Measurements from ENCODE around the gene MATN3. TPM values are rescaled to one million over a fixed set of nuclear protein-coding genes. Genes with fewer than 3 reads are reported as not detected.

Gene MATN3
- polyA plus RNA-seq, 3 donors, result not detected

DNA sequence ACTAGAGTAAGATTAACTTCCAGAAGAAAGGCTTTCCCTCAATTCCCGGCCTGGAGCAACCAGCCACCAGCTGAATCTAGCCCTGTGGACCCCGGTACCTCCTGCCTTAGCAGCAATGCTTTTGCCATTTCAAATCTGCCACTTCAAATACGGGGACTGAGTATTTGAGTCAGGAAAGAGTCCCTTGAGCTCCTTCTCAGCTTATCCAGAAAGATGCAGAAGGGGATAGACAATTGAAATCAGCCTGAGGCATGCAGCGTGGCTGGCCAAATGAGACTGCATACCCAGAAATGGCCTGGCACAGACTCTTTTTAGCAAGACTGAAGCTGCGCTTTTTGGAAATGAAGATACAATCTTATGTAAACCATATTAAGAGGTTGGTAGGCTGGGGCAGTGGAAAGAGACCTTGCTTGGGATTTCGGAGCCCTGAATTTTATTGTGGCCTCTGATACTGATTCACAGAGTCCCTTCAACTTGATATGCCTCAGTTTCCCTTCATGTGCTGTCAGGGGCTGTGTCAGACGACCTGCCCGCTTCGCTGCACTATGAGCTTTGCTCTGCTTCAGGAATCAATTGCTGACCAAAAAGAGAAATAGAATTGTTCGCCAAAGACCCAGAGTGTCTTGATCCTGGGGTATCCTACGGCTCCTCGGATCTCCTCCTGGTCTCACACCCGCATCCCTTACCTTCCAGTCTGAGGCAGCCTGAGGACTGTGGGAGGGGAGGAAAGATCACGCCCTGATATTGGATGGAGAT is 1.0 kb downstream of the MATN3 start:
- H3K27me3 Mint-ChIP-seq (ENCODE audit: low read depth in 3 of 3), result peaks cover 54 to 68% (median 63%) of the 10 kb centered on the region in 3 donors
- TF ChIP-seq, protein P1, sequence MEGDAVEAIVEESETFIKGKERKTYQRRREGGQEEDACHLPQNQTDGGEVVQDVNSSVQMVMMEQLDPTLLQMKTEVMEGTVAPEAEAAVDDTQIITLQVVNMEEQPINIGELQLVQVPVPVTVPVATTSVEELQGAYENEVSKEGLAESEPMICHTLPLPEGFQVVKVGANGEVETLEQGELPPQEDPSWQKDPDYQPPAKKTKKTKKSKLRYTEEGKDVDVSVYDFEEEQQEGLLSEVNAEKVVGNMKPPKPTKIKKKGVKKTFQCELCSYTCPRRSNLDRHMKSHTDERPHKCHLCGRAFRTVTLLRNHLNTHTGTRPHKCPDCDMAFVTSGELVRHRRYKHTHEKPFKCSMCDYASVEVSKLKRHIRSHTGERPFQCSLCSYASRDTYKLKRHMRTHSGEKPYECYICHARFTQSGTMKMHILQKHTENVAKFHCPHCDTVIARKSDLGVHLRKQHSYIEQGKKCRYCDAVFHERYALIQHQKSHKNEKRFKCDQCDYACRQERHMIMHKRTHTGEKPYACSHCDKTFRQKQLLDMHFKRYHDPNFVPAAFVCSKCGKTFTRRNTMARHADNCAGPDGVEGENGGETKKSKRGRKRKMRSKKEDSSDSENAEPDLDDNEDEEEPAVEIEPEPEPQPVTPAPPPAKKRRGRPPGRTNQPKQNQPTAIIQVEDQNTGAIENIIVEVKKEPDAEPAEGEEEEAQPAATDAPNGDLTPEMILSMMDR (IDR thresholded peaks at IDR 0.05), result no peak
- no peak for DNase-seq
- WGBS (ENCODE audit: insufficient coverage), result 93% methylated on average over 6 of the region's 14 CpGs
- Histone ChIP-seq H2AFZ (ENCODE audit: insufficient read depth, low read depth, low read length, poor library complexity, severe bottlenecking) (peak overlapping the region; percentile 76), H3K4me2 (replicated peaks; ENCODE audit: extremely low read depth, low read length, poor library complexity, severe bottlenecking) (no peak overlapping the region), H4K20me1 (ENCODE audit: insufficient read depth, low read length) (no peaks in the 10 kb centered on the region), H3K36me3 (replicated peaks in 1 of 2; ENCODE audit: control insufficient read depth in 1 of 2, insufficient read depth in 2 of 2, low read length in 2 of 2) (no peaks in the 10 kb centered on the region), H3K9ac (ENCODE audit: insufficient read depth, low read length, poor library complexity, severe bottlenecking) (no peak overlapping the region), H3K4me1 (ENCODE audit: control insufficient read depth in 1 of 2, insufficient read depth in 2 of 2, low read length in 2 of 2) (peaks cover 7 to 13% of the 10 kb centered on the region in 2 donors), H3K27ac (ENCODE audit: low read depth in 1 of 2, low read length in 2 of 2) (no peak overlapping the region), H3K79me2 (ENCODE audit: insufficient read depth, low read length) (no peaks in the 10 kb centered on the region), H3K27me3 (ENCODE audit: control insufficient read depth in 2 of 2, insufficient read depth in 2 of 2, low read length in 2 of 2) (peaks cover 51 to 55% of the 10 kb centered on the region in 2 donors), H3K4me3 (replicated peaks in 1 of 3; ENCODE audit: low read depth in 2 of 3, low read length in 3 of 3) (no peak overlapping the region), H3K9me3 (replicated peaks in 1 of 2; ENCODE audit: control insufficient read depth in 1 of 2, insufficient read depth in 1 of 2, low read length in 2 of 2) (peaks cover 0 to 12% of the 10 kb centered on the region in 2 donors)
- H3K9me3 Mint-ChIP-seq, result peaks cover 0 to 10% (median 5%) of the 10 kb centered on the region in 7 donors
- peaks cover 0 to 3% of the 10 kb centered on the region in 2 donors for H3K36me3 Mint-ChIP-seq
- peak overlapping the region; percentile 41 to 79 for H3K4me3 Mint-ChIP-seq
- intact Hi-C loops (cut with micrococcal nuclease), result no loop called here
- no peak overlapping the region for H3K27ac Mint-ChIP-seq
- peaks cover 12% of the 10 kb centered on the region for H3K4me1 Mint-ChIP-seq

DNA sequence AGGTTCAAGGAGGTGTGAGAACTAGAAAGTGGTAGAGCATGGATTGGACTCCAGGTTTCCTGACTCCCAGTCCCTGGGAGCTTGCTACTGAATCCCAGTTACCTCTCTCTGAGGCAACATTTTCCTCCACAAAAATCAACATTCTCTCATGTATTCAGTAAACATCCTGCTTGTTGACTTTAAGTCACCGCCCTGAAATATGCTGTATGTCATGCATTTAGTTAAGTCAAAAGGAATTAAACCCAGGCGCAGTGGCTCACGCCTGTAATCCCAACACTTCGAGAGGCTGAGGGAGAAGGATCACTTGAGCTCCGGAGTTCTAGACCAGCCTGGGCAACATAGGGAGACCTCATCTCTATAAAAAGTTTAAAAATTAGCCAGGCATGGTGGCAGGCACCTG is 3.8 kb downstream of the MATN3 start:
- TF ChIP-seq, protein P1 (IDR thresholded peaks at IDR 0.05), result no peak
- peaks cover 50 to 59% (median 53%) of the 10 kb centered on the region in 3 donors for H3K27me3 Mint-ChIP-seq (ENCODE audit: low read depth in 3 of 3)
- peaks cover 0 to 10% (median 3%) of the 10 kb centered on the region in 7 donors for H3K9me3 Mint-ChIP-seq
- Histone ChIP-seq H3K4me2 (replicated peaks; ENCODE audit: extremely low read depth, low read length, poor library complexity, severe bottlenecking) (no peak overlapping the region), H4K20me1 (ENCODE audit: insufficient read depth, low read length) (no peaks in the 10 kb centered on the region), H3K36me3 (replicated peaks in 1 of 2; ENCODE audit: control insufficient read depth in 1 of 2, insufficient read depth in 2 of 2, low read length in 2 of 2) (no peaks in the 10 kb centered on the region), H3K4me3 (replicated peaks in 1 of 3; ENCODE audit: low read depth in 2 of 3, low read length in 3 of 3) (no peak overlapping the region), H3K9ac (ENCODE audit: insufficient read depth, low read length, poor library complexity, severe bottlenecking) (no peak overlapping the region), H2AFZ (ENCODE audit: insufficient read depth, low read depth, low read length, poor library complexity, severe bottlenecking) (no peak overlapping the region), H3K79me2 (ENCODE audit: insufficient read depth, low read length) (no peaks in the 10 kb centered on the region), H3K9me3 (replicated peaks in 1 of 2; ENCODE audit: control insufficient read depth in 1 of 2, insufficient read depth in 1 of 2, low read length in 2 of 2) (peaks cover 0 to 12% of the 10 kb centered on the region in 2 donors), H3K4me1 (ENCODE audit: control insufficient read depth in 1 of 2, insufficient read depth in 2 of 2, low read length in 2 of 2) (peaks cover 7 to 13% of the 10 kb centered on the region in 2 donors), H3K27ac (ENCODE audit: low read depth in 1 of 2, low read length in 2 of 2) (no peak overlapping the region), H3K27me3 (ENCODE audit: control insufficient read depth in 2 of 2, insufficient read depth in 2 of 2, low read length in 2 of 2) (peaks cover 39 to 44% of the 10 kb centered on the region in 2 donors)
- H3K4me1 Mint-ChIP-seq, result peaks cover 12% of the 10 kb centered on the region
- H3K27ac Mint-ChIP-seq, result no peak overlapping the region
- peaks cover 0 to 3% of the 10 kb centered on the region in 2 donors for H3K36me3 Mint-ChIP-seq
- intact Hi-C loops (cut with micrococcal nuclease), result no loop called here
- WGBS (ENCODE audit: insufficient coverage), result 96% methylated on average over 4 of the region's 5 CpGs
- no peak overlapping the region for H3K4me3 Mint-ChIP-seq
- no peak for DNase-seq

Measured in CD14-positive monocyte (primary cell).